GM21717 (cell line): ENCODE results near the gene RTN4RL1.
"Not testable (repeated sequence)": the region's sequence is repeated elsewhere in the genome, so short reads cannot be mapped to it uniquely, and the experiment has no call there.

Experiments
- ATAC-seq: cut with Tn5 transposase; IDR thresholded peaks from one replicate; pipeline ENCODE4 v1.9.1; 2021; ENCODE audit warnings: mild to moderate bottlenecking, moderate library complexity; ENCODE audit not compliant: unreplicated experiment

RTN4RL1 gene

GRCh38 chr17:2004435-2004952, 20.6 kb downstream of the RTN4RL1 start:
- ATAC-seq, result no peak

- no peak for ATAC-seq
Measured at GRCh38 chr17:2003525-2003924, 21.6 kb downstream of the RTN4RL1 start.

- no peak for ATAC-seq
Measured at GRCh38 chr17:2002767-2003329, 22.3 kb downstream of the RTN4RL1 start.

GRCh38 chr17:1999557-2000251, 25.4 kb downstream of the RTN4RL1 start:
- no peak for ATAC-seq

- ATAC-seq, result no peak
Measured at GRCh38 chr17:1997927-1998742, 27.0 kb downstream of the RTN4RL1 start.

GRCh38 chr17:1997289-1997926, 27.7 kb downstream of the RTN4RL1 start:
- no peak for ATAC-seq

GRCh38 chr17:1996800-1997288, 28.3 kb downstream of the RTN4RL1 start:
- no peak for ATAC-seq

- no peak for ATAC-seq
Measured at GRCh38 chr17:1995907-1996799, 29.0 kb downstream of the RTN4RL1 start.

GRCh38 chr17:1995321-1995892, 29.7 kb downstream of the RTN4RL1 start:
- no peak for ATAC-seq

GRCh38 chr17:1994707-1995106, 30.4 kb downstream of the RTN4RL1 start:
- ATAC-seq, result no peak

- ATAC-seq, result no peak
Measured at GRCh38 chr17:1992541-1992940, 32.6 kb downstream of the RTN4RL1 start.

GRCh38 chr17:1989135-1989534, 36.0 kb downstream of the RTN4RL1 start:
- ATAC-seq, result no peak

GRCh38 chr17:1986783-1987451, 38.2 kb downstream of the RTN4RL1 start:
- no peak for ATAC-seq

GRCh38 chr17:1985686-1986085, 39.4 kb downstream of the RTN4RL1 start:
- no peak for ATAC-seq

- ATAC-seq, result no peak
Measured at GRCh38 chr17:1985093-1985492, 40.0 kb downstream of the RTN4RL1 start.

GRCh38 chr17:1982793-1983366, 42.3 kb downstream of the RTN4RL1 start:
- not testable (repeated sequence) for ATAC-seq

- no peak for ATAC-seq
Measured at GRCh38 chr17:1980665-1981250, 44.4 kb downstream of the RTN4RL1 start.

GRCh38 chr17:1979182-1979985, 45.8 kb downstream of the RTN4RL1 start:
- no peak for ATAC-seq
